IPS-11a (cell line): ENCODE data around the gene OR5M8.

Experiments used
- H3K4me3 ChIP-seq: one replicate; pipeline ENCODE4 v1.5.1; 2013; ENCODE audit warnings: low read depth, low read length, control low read depth

The OR5M8 gene

DNA sequence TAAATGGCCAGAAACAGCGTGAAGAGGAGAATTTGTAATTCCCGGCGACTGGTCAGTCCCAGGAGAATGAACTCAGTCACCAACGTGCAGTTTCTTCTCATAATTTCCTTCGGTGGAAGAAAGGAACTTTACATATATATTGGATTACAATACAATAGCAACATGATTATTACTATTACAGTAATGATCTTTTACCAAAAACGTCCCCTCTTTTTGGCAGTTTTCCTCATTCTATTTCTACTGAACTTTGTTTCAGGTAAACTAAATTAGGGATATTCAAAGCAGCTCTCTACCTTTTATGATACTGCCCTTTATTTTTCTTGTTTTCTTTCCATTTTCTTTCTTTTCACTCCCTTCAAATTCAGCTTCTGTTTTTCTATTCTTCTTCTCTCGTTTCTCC is at the start of gene OR5M8:
OR5M8 (minus strand) TSS at position 101 of the 400 bp plus-strand sequence; CDS start at position 101, 0 bp downstream.
- no peak within 1 kb of the TSS for H3K4me3 ChIP-seq

DNA sequence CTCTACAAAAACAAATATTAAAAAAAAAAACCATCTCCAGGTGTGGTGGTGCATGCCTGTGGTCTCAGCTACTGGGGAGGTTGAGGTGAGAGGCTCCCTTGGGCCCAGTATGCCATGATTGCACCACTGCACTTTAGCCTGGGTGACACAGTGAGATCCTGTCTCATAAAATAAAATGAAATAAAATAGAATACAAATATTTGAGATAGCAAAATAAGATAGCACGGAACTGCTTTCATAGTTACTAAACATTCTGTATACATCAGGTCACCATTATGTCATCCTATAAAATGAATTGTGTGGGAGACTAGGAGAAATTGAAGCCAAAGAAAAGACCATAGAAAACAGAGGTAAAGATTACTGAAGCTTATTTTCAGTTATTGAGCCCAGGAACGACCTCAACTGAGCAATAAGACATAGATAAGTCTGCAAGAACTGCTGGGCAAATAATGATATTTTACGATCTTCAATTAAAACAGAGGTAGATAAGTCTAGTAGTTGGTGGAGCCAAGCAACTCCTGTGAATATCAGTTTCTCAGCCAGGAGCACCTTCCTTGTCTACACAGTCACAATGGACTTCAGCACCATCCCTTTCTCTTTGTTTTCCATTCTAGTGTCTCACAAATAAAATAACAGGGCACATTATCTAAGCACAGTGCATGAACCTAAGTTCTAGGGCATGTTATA is 42.0 kb upstream of the OR5M8 start:
- H3K4me3 ChIP-seq, result no peak overlapping the region

DNA sequence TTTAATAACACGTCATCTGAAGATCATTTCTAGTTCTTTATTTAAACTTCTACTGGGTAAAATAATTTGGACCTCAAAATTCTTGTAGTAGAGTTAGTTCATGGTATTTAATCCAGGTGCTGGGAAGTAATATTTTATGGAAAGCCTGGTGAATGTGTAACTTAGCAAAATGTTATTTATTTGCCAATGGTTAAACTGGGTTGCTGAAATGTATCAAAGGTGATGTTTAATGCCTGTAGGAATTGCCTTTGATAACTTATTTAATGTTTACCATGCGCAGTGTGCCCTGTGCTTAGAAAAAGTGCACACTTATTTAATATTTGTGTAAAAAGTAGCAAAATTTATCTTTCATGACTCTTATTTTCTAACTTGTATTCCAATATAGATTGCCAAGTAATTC is 40.7 kb upstream of the OR5M8 start:
- no peak overlapping the region for H3K4me3 ChIP-seq

DNA sequence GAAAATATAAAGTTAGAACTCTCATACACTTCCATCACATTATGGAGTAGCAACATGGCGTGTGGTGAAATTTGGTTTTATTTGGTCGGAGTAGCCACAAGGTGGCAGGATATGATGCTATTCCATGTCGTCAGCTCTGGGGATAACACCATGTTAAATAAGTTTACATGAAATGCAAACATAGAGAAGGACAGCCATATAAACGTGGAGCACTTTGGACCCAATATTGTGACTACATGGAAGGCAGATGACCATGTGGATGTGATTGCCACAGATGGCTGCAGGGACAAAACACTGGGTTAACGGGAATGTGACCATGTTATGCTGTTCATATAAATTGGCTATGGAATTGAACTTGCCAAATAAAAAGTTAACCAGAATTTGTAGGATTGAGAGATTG is 30.8 kb upstream of the OR5M8 start:
- no peak overlapping the region for H3K4me3 ChIP-seq

DNA sequence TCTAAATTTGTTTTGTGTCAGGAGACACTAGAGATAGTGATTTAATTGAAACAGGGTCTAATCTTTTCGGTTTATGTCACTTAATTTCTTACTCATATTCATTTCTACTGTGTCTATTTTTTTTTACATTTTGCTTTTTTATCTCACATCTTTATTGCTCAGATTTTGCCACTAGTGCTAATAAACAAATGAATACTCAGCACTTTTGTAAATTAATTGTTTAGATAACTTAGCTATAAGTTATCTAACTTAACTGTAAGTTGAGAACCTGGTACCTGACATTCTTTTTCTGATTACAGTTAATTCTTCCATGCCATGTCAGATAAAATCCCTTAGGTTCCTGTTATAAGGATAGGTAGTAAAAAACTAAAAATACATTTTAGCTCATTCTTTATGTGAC is 22.1 kb upstream of the OR5M8 start:
- no peak overlapping the region for H3K4me3 ChIP-seq

DNA sequence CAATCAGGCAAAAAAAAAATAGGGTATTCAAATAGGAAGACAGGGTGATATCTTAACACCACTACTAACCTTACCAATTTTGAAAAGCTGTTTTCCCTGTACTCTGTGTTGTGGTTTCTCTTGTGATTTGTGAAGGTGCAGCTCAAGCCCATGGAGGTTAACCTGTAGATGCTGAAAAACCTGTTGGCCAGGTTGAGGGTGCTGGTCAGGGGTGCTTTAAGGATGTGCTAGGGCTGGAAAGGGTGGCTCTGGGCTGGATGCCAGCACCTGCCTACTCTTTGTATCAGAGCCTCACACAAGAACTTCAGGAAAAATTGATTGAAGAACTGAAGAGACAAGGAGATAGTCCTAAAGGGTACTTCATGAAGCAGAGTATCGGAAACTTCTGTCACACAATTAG is 18.3 kb upstream of the OR5M8 start:
- no peak overlapping the region for H3K4me3 ChIP-seq

DNA sequence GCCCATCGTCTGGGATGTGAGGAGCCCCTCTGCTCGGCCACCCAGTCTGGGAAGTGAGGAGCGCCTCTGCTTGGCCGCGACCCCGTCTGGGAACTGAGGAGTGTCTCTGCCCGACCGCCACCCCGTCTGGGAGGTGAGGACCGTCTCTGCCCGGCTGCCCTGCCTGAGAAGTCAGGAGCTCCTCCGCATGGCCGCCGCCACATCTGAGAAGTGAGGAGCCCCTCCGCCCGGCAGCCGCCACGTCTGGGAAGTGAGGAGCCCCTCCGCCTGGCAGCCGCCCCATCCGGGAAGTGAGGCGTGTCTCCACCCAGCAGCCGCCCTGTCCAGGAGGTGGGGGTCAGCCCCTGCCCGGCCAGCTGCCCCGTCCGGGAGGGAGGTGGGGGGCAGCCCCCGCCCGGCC is 5.8 kb upstream of the OR5M8 start:
- H3K4me3 ChIP-seq, result no peak overlapping the region

DNA sequence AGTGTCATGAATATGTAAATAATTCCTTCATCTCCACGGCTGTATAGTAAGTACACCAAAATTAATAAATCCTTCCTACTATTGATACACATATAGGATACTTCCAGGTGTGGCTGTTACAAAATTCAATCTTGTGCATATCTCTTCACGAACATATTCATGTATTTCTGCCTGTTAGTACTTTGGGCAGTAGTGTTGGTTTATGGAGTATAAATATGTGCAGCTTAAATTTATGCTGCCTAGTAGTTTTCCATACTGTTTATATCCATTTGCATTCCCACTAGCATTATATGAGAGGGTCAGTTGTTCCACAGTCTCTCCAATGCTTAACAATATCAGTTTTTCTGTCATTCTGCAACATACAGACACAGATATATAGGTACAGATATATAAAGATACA is 3.9 kb upstream of the OR5M8 start:
- H3K4me3 ChIP-seq, result no peak overlapping the region

DNA sequence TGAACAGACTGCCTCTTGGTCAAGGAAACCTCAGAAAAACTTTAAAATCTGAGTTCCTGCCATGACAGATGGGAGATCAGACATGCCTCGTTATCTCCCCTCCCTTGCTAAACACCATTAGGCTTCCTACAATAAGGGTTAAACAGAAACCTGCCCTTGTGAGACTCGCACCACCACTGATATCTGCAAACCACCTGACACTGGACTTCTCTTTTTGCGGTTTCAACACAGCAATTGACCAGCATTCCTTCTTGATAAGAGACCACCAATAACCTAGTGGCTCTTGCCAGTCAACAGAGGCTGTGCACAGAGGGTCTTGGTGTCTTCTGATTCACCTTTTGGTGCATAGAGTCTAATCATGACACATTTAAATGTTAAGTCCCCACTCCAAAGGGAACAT is 4.4 kb downstream of the OR5M8 start:
- H3K4me3 ChIP-seq, result no peak overlapping the region

DNA sequence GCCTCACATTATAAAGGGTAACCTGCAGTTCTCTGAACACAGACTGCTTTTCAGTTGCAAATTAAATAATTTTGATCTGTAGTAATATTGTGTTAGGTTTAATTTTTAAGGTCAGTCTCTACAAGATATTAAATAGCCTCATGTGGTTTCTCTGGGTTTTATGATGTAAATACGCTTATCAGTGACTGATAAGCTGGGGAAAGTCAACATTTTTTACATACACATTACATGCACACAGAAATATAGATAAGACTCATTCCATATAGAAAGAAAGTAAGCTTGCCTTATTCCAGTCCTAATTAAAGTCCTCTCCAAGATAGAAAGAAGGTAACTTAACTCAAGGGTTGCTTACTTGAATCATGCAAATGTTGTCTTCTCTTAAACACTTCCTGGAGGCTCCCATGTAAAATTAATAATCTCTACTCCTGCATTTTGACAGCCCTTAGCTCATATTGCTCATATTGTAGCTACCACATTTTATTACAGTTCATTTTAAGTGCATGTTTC is 16.4 kb downstream of the OR5M8 start:
- H3K4me3 ChIP-seq, result no peak overlapping the region

DNA sequence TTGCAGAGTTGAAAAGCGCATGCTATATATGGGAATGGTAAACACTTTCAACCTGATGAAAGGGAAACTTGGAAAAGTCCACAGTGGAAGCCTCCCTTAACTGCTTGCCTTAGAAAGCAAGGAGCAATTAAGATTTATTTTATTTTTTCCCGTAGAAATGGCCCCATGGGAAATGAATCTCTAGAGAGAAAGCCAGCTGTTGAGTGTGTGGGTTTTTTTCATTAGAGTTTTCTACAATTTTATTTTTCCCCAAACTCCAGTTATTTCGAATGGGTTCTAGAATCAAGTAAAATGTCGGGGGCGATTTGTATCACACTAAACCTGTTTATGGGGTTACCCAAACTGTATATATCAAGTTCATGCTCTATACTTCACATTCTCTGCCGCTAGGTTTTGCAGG is 17.9 kb downstream of the OR5M8 start, which contains the start of gene OR5M3:
OR5M3 (minus strand) TSS at position 101 of the 400 bp plus-strand sequence. CDS start 2,855 bp downstream, outside the sequence.
- no peak within 1 kb of the TSS for H3K4me3 ChIP-seq

DNA sequence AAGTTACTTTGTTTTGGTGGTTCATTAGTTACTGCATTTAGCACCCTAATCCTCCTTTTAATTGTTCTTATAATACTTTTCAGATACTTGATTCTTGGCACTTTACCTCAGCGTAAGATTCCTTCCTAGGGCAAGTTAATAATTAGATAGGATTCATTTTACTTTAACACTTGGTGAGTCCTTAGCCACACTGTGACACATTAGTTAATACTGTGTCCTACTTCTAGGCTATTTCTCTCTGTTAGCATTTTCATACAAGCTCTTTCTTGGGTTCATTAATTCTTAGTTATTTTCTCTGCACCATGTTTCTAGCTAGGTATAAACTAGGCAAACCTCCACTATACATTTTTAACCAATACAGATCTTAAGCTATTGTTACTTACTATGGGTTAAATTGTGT is 34.1 kb downstream of the OR5M8 start:
- no peak overlapping the region for H3K4me3 ChIP-seq

DNA sequence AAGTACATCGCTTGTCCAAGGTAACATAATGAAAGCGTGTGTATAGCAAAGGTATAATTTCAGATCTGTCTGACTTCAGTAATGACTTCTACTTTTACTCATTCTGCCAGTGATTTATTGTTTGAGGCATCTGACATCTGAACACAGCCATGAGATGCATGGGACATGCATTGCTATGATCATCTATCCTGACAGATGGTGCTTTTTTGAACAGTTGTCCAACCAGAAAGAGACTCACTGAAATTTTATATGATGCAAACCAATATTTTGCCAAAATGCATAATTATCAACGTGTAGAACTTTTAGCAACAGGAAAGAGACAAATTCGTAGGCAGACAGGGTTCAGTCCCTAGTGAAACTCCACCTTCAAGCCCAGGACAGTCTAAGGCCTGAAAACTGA is 37.6 kb downstream of the OR5M8 start:
- no peak overlapping the region for H3K4me3 ChIP-seq
